GM15510 (cell line): ENCODE data around the gene GRIN2A.

ENCODE experiments used
- POLR2A ChIP-seq: IDR thresholded peaks from 3 replicates; pipeline ENCODE4 v1.6.1; 2011; ENCODE audit warnings: borderline replicate concordance; ENCODE audit not compliant: insufficient read length; ENCODE audit errors: extremely low read depth

Gene GRIN2A

GRCh38 chr16:9849697-9850245, 332.5 kb downstream of the GRIN2A start:
- no peak for TF ChIP-seq POLR2A

DNA sequence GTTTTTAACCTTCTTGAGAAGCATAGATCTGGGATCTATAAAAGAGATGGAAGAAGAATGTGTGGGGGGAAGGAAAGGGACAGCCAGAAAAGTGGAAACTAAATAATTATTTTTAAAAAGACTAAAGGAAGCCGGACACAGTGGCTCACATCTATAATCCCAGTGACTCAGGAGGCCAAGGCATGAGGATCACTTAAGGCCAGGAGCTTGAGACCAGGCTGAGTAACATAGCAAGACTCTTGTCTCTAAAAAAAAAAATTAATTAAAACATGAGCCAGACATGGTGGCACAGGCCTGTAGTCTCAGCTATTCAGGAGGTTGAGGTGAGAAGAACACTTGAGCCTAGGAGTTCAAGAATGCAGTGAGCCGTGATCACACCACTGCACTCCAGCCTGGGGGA, 335.1 kb downstream of the GRIN2A start:
- no peak for TF ChIP-seq POLR2A

DNA sequence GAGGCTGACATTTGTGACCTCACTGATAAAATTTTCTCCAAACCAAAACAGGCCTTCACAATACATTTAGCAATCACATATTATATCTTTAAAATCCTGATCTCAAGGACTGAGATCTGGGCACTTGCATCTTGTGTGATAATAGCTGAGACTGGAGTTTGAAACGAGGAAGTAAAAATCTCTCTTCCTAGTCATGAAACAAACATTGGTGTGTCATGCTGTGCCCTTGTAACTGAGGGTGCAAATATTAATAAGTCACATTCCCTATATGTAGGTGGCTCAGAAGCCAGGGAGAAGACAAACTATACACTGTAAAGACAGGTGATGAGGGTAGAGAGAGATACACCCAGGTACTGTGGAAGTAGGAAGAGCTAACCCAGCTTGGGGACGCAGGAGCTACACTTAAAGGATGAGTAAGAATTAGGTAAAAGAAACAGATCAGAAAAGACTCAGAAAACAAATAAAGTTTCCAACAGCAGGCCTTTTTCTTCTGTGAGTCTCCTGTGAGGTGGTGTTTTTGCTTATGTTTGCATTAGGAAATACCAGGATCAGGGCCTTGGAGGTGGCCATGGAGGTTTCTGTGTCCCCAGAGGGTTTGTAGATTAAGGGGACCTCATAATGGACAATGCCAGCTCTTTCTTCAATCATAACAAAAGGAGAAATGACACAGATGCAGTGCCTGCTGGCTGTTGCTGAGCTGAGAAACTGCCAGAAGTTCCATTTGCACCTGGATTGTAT, 335.7 kb downstream of the GRIN2A start:
- TF ChIP-seq POLR2A = no peak

- no peak for TF ChIP-seq POLR2A
Measured at GRCh38 chr16:9845661-9846361, 336.4 kb downstream of the GRIN2A start.

DNA sequence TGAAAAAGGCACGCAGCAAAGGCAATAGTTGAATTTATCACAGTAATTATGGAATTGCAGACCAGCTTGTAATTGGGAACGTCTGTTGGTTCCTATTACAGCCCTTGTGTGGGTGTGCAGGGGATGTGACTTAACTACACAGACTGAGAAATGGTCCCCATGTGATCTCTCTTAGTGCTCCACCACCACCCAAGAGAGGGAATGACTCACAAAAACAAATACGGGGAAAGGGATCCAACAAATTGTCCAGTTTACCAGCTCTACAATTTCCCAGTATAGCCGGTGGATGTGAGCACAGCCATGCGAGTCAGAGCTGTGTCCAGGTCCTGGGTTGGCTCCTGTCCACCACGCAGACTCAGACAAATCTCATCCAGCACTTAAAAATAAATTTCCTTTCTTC, 337.9 kb downstream of the GRIN2A start:
- TF ChIP-seq POLR2A = no peak

- TF ChIP-seq POLR2A = no peak
Measured at GRCh38 chr16:9843424-9844018, 338.7 kb downstream of the GRIN2A start.

DNA sequence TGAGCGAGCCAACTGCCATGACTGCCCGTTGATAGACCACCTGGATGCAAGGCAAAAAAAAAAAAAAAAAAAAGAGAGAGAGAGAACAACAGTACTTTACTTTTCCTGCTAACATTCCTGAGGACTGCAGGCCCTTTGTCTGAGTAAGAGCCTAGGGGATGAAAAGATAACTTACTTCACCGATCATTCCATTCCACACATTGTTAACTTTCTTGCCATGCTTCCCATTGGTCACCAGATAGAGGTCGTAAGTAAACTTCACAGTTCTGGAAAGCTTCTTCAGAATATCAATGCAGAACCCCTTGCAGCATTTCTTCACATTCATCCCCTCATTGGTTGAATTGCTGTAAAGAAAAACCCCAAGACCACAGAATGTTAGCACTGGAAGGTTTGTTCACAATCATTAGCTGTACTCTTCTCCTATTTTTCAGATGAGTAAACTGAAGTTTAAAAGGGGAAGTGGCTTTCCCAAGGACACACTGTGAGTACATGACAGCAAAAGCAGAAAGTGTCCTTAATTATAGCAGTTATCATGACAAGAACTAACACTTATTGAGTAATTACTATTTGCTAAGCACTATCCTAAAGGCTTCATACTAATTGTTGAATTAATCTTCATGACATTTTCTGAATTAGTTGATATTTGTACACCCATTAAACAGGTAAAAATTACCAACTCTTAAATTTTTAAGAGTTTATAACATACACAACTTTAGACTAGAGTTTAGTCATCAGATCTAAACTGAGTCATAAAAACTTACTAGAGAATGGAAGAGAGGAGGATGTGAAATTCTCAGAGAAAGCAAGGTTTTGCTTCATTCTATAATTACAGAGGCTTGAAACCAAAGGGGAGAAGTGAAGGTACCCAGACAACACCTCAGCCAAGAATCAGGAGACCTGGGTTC, 341.2 kb downstream of the GRIN2A start:
- no peak for TF ChIP-seq POLR2A

DNA sequence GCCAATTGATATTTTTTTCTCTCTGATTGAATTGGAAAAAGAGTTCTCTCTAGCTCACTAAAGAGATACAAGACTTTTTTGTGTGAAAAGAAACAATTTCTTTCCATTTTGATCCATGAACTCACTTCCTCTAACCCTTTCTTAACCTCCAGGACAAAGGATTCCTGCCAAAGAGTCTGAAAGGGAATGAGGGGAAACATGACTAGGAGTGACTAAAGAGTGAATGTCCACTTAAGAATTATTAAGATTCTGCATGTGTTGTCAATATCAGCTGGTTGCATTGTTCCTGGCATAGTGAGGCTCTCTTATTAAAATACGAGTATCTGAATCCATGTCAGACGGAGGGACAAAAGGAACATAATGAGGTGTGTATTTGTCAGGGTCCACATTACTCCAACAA, 344.7 kb downstream of the GRIN2A start:
- TF ChIP-seq POLR2A = no peak

DNA sequence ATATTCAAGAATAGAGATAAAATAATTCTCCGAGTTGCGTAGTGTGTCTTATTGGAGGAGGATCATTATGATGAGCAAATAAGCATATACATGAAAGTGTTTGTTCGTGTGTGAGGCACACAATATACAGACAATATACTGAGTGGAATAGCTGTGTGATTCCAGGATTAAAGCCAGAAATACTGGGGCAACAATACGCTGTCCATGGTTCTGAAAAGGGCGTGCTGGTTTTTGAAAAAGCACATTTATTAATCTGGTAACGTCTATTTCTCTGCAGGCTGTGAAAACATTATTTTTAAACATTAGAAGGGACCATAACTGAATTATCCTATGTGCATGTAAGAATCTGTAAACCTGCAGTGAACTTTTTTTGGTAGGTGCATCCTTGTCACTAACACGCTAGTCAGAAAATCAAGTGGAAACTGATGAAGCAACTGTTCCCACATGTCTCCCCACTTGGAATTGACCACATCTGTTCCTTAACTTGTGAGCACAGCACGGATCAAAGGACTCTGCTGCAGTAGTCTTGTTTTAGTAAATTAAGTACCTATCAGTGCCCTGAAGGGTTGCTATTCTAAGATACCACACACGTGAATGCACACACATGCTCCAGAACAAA, 346.0 kb downstream of the GRIN2A start:
- no peak for TF ChIP-seq POLR2A

DNA sequence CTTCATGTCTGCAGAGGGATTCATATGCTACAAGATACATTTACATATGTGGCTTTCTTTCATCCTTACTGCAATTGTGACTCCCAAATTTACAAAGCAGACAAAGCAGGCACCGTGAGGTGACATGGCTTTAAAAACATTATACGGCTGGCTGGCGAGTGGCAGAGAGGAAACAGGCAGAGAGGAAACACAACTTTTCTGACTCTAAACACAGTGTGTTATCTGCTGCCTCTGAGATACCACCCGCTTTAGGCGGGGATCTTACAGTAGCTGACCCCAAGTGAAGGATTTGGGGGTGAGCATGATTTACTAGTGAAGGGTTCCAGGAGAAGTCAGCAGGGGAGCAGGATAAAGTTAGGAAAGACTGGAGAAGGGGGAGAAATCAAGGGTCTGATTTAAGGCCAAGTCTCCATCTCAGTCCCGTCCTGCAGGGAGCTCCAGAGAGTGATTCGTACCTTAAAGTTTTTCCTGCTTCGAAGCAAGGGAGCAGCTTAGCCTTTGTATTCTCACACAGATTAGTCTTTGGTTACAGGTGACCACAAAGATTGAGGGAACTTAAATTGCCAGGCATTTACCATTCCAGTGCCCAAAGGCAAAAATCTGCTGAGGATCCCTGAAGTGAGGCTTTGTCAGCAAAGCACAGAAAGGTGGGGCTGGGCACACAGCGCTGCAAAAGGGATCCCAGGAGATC, 355.0 kb downstream of the GRIN2A start:
- no peak for TF ChIP-seq POLR2A

GRCh38 chr16:9826656-9827055, 355.6 kb downstream of the GRIN2A start:
- no peak for TF ChIP-seq POLR2A

DNA sequence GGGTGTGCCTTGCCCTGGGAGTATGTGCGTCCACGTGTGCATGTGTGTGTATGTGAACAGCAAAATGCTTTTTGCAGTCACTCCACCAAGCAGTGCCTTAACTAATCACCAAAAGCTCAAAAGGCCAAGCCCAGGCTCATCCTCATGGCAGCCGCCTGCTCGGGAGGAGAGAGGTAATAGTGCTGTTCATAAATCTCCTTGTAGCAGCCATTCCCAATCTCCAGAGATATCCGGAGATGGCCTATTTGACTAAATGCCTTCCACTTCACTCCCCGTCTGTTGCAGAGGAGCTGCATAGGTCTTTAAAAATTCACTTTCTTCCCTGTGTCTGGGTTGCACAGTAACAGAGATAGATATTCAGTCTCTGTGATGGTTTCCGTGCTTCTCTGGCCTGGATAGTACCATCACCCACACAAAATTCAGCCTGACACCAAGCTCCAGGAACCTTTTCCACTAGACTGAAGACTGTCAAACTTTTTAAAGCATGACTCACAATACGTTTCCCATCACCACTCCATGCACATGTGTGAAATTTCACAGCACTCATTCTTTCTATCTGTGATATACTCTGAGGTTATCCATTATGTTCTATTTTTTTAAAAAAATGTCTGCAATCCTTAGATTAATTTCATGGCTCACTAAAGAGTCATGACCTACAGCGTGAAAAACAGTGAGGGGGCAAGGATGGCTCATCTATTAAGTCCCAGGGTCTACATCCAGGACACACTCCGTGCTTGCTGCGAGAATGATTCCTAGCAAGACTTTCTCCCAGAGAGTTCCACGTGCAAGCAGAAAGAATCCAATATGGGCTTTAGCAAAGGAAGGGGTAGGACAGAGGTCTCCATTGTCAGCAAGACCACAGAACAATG, 357.8 kb downstream of the GRIN2A start:
- no peak for TF ChIP-seq POLR2A

- no peak for TF ChIP-seq POLR2A
Measured at GRCh38 chr16:9823510-9823909, 358.7 kb downstream of the GRIN2A start.
